Neural cell (in vitro differentiated cells): ENCODE results near the gene HDGF. TPM values are rescaled to one million over a fixed set of nuclear protein-coding genes. Genes with fewer than 3 reads are reported as not detected.

Source experiments
- H2AFZ ChIP-seq: fragments of 200-600, 300-800 bp; sonication (generic), shearing (Covaris generic); 2 replicates; pipeline ENCODE4 v1.6.0; 2014; ENCODE audit warnings: low read depth, mild to moderate bottlenecking, antibody characterized with exemption, low read length, moderate library complexity
- H3F3A ChIP-seq: fragments of 200-600 bp; shearing (Covaris generic); 2 replicates; pipeline ENCODE4 v1.6.1; 2016; ENCODE audit warnings: mild to moderate bottlenecking, moderate library complexity, mixed read lengths, antibody characterized with exemption, low read length; ENCODE audit not compliant: insufficient read depth, poor library complexity, severe bottlenecking
- H3K27ac ChIP-seq: fragments of 200-600, 300-800 bp; sonication (generic), shearing (Covaris generic); 2 replicates; pipeline ENCODE4 v1.5.1; 2014; ENCODE audit warnings: mild to moderate bottlenecking, low read length, moderate library complexity
- H3K27me3 ChIP-seq: fragments of 300-800, 200-600 bp; sonication (generic), shearing (Covaris generic); 2 replicates; pipeline ENCODE4 v1.6.0; 2014; ENCODE audit warnings: mild to moderate bottlenecking, low read depth, low read length, moderate library complexity; ENCODE audit not compliant: insufficient read depth
- H3K36me3 ChIP-seq: fragments of 300-800, 200-600 bp; sonication (generic), shearing (Covaris generic); 2 replicates; pipeline ENCODE4 v1.5.1; 2014; ENCODE audit warnings: mild to moderate bottlenecking, antibody characterized with exemption, low read length, moderate library complexity; ENCODE audit not compliant: insufficient read depth
- H3K4me2 ChIP-seq: fragments of 300-800, 200-600 bp; sonication (generic), shearing (Covaris generic); 2 replicates; pipeline ENCODE4 v1.6.0; 2014; ENCODE audit warnings: mild to moderate bottlenecking, low read length
- H3K4me3 ChIP-seq: fragments of 300-800, 200-600 bp; sonication (generic), shearing (Covaris generic); 2 replicates; pipeline ENCODE4 v1.5.1; 2014; ENCODE audit warnings: mild to moderate bottlenecking, low read length, moderate library complexity
- H3K79me2 ChIP-seq: fragments of 200-600 bp; shearing (Covaris generic); replicated peaks from 2 replicates; pipeline ENCODE4 v1.6.0; 2014; ENCODE audit warnings: mild to moderate bottlenecking, low read length, moderate library complexity; ENCODE audit not compliant: insufficient read depth
- H3K9ac ChIP-seq: fragments of 300-800, 200-600 bp; sonication (generic), shearing (Covaris generic); 2 replicates; pipeline ENCODE4 v1.6.1; 2016; ENCODE audit warnings: mild to moderate bottlenecking, low read length, mixed read lengths
- H3K9me2 ChIP-seq: fragments of 200-600 bp; shearing (Covaris generic); 2 replicates; pipeline ENCODE4 v1.6.1; 2016; ENCODE audit warnings: mild to moderate bottlenecking, low read length, mixed read lengths; ENCODE audit not compliant: insufficient read depth
- H3K9me3 ChIP-seq: fragments of 200-600, 300-800 bp; sonication (generic), shearing (Covaris generic); 2 replicates; pipeline ENCODE4 v1.6.1; 2016; ENCODE audit warnings: mild to moderate bottlenecking, mixed run types, low read length, moderate library complexity, mixed read lengths
- H4K20me1 ChIP-seq: fragments of 200-600 bp; shearing (Covaris generic); 2 replicates; pipeline ENCODE4 v1.6.1; 2016; ENCODE audit warnings: mild to moderate bottlenecking, mixed run types; ENCODE audit not compliant: insufficient read depth
- EP300 ChIP-seq: fragments of 450-650 bp; conservative IDR thresholded peaks from 2 replicates; pipeline ENCODE4 v1.6.1; 2014; ENCODE audit warnings: antibody characterized with exemption, mild to moderate bottlenecking, moderate library complexity; ENCODE audit not compliant: poor library complexity, severe bottlenecking
- EZH2 ChIP-seq: fragments of 200-600, 300-800 bp; shearing (Covaris generic), sonication (generic); IDR thresholded peaks from 2 replicates; pipeline ENCODE4 v1.6.1; 2014; ENCODE audit warnings: antibody characterized with exemption, low read length, borderline replicate concordance, mild to moderate bottlenecking; ENCODE audit not compliant: insufficient read depth, poor library complexity, severe bottlenecking
- MXI1 ChIP-seq: fragments of 450-650 bp; conservative IDR thresholded peaks from 2 replicates; pipeline ENCODE4 v1.6.1; 2014; ENCODE audit warnings: antibody characterized with exemption, mild to moderate bottlenecking; ENCODE audit not compliant: poor library complexity, severe bottlenecking
- POLR2AphosphoS5 ChIP-seq: IDR thresholded peaks from 2 replicates; pipeline ENCODE4 v1.6.1; 2012
- RAD21 ChIP-seq: fragments of 450-650 bp; conservative IDR thresholded peaks from 2 replicates; pipeline ENCODE4 v1.6.1; 2014; ENCODE audit warnings: antibody characterized with exemption, mild to moderate bottlenecking, moderate library complexity
- SMC3 ChIP-seq: fragments of 450-650 bp; conservative IDR thresholded peaks from 2 replicates; pipeline ENCODE4 v1.6.1; 2014; ENCODE audit warnings: antibody characterized with exemption, mild to moderate bottlenecking, moderate library complexity; ENCODE audit not compliant: poor library complexity
- TAF1 ChIP-seq: IDR thresholded peaks from 2 replicates; pipeline ENCODE4 v1.6.1; 2012; ENCODE audit warnings: low read depth
- polyA plus RNA-seq: library from polyadenylated mRNA; depleted of rRNA; stranded (reverse); fragments of >200 nt; gene quantifications from 2 replicates; pipeline ENCODE4 v1.2.3, GENCODE V29; 2014
- TF ChIP-seq, protein P1 (sequence below): fragments of 450-650 bp; IDR thresholded peaks from 2 replicates; pipeline ENCODE4 v1.5.1; 2014; ENCODE audit warnings: antibody characterized with exemption, mild to moderate bottlenecking, moderate library complexity; ENCODE audit not compliant: poor library complexity, severe bottlenecking
- TF ChIP-seq, protein P2 (sequence below): IDR thresholded peaks from 2 replicates; pipeline ENCODE4 v1.6.1; 2012; ENCODE audit warnings: borderline replicate concordance

HDGF gene
- polyA plus RNA-seq, 1 donor from 2014 or later, result 138 TPM

DNA sequence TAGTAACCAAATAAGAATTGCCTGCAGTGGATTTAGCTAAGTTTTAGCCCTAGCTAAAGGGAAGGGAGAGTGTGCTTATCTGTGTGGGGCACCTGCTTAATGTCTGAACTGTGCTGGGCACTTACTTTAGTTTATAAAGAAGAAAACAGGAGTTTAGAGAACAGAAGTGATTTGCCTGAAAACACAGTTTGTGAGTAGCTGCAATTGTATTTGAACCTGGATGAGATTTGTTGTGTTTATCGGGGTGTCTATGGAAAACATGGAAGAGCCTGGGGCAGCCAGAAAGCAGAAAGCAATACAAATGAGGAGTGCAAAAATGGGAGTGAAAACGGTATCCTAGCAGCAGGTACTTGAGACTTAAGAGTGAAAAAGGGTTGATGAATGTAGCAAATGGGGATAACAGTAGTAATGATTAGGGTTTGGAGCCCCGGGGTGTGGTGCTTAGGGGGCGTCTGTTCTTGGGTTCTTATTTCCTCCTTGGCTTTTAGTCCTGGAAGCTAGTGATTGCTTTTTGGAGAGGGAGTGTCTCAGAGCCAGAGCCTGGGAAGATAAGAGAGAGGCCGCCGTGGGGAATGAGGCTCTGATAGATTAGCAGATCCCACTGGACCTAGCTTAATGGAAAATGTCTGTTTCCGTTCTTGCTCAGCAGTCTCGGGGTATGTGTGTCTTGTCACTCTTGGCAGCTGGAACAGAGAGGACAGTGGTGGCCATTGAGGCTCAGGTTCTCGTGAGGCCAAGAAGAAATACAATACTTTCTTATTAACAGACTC is 21.4 kb upstream of the HDGF start:
- TF ChIP-seq EP300 (no peak), MXI1 (no peak), POLR2AphosphoS5 (no peak), SMC3 (no peak), EZH2 (no peak), TAF1 (no peak), RAD21 (no peak)
- TF ChIP-seq, protein P1, sequence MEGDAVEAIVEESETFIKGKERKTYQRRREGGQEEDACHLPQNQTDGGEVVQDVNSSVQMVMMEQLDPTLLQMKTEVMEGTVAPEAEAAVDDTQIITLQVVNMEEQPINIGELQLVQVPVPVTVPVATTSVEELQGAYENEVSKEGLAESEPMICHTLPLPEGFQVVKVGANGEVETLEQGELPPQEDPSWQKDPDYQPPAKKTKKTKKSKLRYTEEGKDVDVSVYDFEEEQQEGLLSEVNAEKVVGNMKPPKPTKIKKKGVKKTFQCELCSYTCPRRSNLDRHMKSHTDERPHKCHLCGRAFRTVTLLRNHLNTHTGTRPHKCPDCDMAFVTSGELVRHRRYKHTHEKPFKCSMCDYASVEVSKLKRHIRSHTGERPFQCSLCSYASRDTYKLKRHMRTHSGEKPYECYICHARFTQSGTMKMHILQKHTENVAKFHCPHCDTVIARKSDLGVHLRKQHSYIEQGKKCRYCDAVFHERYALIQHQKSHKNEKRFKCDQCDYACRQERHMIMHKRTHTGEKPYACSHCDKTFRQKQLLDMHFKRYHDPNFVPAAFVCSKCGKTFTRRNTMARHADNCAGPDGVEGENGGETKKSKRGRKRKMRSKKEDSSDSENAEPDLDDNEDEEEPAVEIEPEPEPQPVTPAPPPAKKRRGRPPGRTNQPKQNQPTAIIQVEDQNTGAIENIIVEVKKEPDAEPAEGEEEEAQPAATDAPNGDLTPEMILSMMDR, result no peak
- TF ChIP-seq, protein P2, sequence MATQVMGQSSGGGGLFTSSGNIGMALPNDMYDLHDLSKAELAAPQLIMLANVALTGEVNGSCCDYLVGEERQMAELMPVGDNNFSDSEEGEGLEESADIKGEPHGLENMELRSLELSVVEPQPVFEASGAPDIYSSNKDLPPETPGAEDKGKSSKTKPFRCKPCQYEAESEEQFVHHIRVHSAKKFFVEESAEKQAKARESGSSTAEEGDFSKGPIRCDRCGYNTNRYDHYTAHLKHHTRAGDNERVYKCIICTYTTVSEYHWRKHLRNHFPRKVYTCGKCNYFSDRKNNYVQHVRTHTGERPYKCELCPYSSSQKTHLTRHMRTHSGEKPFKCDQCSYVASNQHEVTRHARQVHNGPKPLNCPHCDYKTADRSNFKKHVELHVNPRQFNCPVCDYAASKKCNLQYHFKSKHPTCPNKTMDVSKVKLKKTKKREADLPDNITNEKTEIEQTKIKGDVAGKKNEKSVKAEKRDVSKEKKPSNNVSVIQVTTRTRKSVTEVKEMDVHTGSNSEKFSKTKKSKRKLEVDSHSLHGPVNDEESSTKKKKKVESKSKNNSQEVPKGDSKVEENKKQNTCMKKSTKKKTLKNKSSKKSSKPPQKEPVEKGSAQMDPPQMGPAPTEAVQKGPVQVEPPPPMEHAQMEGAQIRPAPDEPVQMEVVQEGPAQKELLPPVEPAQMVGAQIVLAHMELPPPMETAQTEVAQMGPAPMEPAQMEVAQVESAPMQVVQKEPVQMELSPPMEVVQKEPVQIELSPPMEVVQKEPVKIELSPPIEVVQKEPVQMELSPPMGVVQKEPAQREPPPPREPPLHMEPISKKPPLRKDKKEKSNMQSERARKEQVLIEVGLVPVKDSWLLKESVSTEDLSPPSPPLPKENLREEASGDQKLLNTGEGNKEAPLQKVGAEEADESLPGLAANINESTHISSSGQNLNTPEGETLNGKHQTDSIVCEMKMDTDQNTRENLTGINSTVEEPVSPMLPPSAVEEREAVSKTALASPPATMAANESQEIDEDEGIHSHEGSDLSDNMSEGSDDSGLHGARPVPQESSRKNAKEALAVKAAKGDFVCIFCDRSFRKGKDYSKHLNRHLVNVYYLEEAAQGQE, result no peak
- no peak overlapping the region for H3K4me2 ChIP-seq
- no peak overlapping the region for H3K9ac ChIP-seq

DNA sequence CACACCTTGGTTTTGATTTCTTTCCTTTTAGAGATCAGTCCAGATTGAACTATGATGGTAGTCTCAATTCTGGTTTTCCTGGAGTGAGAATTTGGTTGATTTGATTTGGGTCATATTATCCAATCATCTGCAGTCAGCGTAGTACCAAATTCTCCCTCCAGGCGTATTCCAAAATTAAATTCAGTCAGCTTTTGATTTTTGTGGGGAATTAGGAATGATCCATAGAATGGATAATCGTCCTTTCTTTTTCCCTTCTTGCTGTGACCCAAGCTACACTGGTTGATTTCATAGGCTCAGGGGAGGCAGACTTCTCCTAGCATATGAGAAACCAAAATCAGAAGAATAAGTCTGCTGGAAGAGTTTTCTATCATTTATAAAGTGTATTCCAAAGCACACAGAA is 20.7 kb upstream of the HDGF start:
- Histone ChIP-seq H3K9ac (no peak overlapping the region), H3K4me2 (no peak overlapping the region), H3K4me3 (no peak overlapping the region), H3K27ac (no peak overlapping the region), H4K20me1 (no peaks in the 10 kb centered on the region), H3K27me3 (no peaks in the 10 kb centered on the region), H3F3A (no peaks in the 10 kb centered on the region), H3K79me2 (peaks cover 56% of the 10 kb centered on the region), H3K9me2 (no peaks in the 10 kb centered on the region), H3K9me3 (no peaks in the 10 kb centered on the region), H3K36me3 (no peaks in the 10 kb centered on the region), H2AFZ (no peak overlapping the region)
- TF ChIP-seq EP300 (no peak), TAF1 (no peak), POLR2AphosphoS5 (no peak), SMC3 (no peak), EZH2 (no peak), MXI1 (no peak)
- TF ChIP-seq, protein P2, result no peak

More for the DNA sequence above, 21.4 kb upstream of the HDGF start:
- Histone ChIP-seq H3K27me3 (no peaks in the 10 kb centered on the region), H3K9me3 (no peaks in the 10 kb centered on the region), H3K79me2 (peaks cover 57% of the 10 kb centered on the region), H3K27ac (no peak overlapping the region), H3F3A (no peaks in the 10 kb centered on the region), H2AFZ (no peak overlapping the region), H3K36me3 (no peaks in the 10 kb centered on the region), H3K4me3 (no peak overlapping the region), H3K9me2 (no peaks in the 10 kb centered on the region), H4K20me1 (no peaks in the 10 kb centered on the region)
